NCI-H226 (cell line): ENCODE results near the gene CDCA3.

Experiments used
- DNase-seq: peaks from one replicate; pipeline ENCODE4 v3.0.0-alpha.2; 2015

Gene CDCA3

DNA sequence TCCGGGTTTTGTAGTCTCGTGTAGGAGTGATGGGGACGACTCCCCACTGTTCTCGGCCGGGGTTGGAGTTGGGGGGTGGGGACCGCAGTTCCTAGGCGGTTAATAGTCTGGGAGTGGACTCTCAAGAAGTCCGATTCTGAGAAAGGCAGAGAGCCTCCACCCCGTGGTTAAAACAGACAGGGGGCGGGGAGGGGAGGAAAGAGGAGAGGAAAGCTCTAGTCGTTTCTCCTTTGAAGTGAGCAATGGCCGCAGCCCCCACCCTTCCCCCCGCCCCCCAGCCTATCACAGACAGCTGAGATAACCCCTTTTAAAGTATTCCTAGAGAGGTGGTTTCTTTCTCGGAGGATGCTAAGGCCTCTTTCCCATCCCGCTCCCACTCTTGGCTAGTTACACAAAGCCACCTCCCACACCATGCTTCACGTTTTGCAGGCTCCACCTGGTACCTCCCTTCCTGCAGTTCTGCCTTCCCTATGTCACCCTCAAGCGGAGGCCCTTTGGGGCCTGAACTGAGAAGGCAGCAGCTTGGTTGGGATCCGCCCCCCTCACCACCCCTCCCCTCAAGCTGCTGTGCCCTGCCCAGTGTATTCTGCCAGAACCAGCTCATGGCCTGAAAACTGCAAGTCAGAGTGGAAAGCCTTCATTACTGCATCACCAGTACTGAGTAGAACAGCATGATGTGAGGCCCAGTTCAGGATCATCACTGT, 1.7 kb upstream of the CDCA3 start:
- DNase-seq = peak; percentile 87

DNA sequence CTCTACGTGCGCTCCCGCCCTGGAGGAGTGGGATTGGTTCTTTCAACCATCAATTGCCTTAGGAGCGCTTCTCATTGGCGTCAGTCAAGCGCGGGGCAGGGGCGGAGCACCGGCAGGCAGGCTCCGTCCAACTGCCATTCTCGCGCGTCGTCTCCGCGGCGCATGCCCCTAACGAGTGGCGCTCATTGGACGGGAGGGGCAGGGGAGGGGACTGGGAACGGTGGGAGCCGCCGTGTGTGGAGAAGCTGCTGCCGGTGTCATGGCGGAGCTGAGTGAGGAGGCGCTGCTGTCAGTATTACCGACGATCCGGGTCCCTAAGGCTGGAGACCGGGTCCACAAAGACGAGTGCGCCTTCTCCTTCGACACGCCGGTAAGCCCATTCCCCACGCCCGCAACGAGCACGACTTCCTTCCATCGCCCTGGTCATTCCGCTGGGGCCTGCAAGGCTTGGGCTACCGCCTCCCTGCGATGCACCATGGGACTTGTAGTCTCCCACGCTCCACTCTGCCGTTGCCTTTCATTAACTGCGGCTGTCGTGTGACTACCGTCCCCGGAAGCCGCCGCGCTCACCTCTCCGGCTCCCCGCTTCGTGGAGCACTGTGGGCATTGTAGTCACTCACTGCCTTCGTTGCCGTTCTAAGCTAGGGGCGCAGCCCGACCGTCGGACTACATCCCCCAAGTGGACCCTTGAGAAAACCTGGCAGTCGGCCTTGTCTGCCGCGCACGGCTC, 1.0 kb upstream of the CDCA3 start, which contains the start of gene USP5:
Gene USP5, plus strand, starts transcription at position 230 of the 730 bp plus-strand sequence. Its CDS starts 30 bp downstream, at position 260.
- peak; percentile 100 for DNase-seq

DNA sequence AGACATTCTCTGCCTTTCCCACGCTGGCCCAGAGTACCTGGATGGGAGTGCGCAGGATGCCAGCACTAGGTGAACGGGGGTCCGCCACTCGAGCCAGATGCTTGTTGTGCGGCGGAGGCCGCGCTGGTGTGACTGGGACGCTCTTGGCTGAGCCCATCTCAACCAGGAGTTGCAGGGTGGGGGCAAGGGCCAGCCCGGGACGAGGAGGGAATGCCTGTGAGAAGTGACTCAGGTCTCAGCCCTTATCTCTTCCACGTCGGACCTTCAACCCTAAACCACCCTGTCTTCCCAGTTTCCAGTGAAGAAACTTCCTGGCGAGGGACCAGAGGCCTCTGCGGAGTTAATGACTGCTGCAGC, 312 bp downstream of the CDCA3 start:
- no peak for DNase-seq

DNA sequence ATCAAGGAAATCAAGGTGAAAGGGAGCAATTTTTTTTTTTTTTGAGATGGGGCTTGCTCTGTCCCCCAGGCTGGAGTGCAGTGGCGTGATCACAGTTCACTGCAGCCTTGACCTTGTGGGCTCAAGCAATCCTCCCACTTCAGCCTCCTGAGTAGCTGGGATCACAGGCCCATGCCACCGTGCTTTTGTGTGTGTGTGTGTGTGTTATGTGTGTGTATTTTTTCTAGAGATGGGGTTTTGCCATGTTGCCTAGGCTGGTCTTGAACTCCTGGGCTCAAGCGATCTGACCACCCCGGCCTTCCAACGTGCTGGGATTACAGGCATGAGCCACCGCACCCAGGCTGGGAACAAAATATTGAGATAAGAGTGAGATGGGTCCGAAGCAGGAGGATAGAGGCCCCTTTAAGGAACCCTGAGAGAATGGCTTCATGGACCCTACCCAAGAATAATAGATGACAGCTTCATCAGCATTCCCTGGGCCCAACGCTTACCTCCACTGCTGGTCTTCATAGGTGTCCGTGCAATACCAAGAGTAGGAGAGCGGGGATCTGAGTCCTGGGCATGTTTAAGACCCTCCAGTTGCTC, 1.0 kb downstream of the CDCA3 start:
- DNase-seq = no peak

DNA sequence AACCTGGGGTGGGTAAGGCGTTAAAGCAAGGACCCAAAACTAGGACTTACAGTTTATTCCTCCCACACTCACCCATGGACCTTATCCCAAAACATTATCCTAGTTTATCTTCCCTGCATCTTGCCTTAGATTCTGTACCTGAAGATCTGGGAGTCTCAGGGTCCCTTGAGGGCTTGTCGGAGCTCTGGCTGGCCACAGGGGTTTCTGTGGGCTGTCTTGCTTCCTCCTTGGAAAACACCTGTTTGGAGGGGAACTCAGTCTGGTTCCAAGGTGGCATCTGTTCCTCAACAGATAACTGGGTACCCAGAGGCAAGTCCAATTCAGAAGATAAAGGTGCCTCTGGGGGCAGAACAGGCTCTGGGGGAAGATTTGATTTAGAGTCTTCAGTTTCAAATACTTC, 1.7 kb downstream of the CDCA3 start:
- no peak for DNase-seq

DNA sequence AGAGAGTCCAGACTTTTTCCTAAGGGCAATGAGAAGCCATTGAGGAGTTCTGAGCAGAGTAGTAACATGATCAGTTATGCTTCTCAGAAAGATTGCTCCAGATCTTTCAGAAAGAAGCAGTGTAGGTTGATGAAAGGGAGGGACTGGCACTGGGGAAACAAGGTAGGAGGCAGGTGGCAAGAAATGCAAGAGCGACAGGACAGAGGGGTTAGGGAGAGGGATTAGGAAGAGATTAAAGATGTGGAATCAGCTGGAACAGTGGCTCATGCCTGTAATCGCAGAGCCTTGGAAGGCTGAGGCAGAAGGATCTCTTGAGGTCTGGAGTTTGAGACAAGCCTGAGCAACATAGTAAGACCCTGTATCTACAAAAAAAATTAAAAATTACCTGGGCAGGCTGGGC, 3.4 kb downstream of the CDCA3 start:
- no peak for DNase-seq

DNA sequence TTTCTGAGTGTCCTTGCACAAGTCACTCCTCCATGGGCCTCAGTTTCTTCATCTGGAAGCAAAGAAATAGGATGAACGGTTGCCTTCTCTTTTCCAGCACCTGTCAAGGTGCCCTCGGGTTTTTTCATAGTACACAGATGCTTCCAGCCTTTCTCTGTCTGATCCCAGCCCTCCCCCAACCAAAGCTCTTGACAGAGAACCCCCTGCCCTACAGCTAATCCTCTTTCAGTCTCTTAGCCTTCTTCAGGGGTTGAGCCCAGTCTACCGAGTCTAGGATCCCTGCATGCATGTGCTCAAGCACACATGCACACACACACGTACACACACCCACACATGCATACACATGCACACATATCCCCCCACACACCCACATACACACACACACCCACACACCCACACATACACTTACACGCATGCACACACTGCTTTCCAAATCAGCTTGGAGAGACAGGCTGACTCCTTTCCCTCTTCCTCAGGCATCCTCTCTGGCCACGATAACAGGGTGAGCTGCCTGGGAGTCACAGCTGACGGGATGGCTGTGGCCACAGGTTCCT, 4.7 kb downstream of the CDCA3 start:
- no peak for DNase-seq

DNA sequence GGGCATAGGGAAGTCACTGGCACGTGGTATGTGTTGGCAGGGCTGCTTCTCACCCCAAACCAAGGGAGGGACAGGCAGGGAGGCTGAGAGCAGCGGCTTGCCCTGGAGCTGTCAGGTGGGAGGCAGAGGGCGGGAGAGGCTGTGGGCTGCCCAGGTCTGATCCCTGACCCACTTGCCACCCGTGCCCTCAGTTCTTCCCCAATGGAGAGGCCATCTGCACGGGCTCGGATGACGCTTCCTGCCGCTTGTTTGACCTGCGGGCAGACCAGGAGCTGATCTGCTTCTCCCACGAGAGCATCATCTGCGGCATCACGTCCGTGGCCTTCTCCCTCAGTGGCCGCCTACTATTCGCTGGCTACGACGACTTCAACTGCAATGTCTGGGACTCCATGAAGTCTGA, 5.7 kb downstream of the CDCA3 start:
- no peak for DNase-seq

DNA sequence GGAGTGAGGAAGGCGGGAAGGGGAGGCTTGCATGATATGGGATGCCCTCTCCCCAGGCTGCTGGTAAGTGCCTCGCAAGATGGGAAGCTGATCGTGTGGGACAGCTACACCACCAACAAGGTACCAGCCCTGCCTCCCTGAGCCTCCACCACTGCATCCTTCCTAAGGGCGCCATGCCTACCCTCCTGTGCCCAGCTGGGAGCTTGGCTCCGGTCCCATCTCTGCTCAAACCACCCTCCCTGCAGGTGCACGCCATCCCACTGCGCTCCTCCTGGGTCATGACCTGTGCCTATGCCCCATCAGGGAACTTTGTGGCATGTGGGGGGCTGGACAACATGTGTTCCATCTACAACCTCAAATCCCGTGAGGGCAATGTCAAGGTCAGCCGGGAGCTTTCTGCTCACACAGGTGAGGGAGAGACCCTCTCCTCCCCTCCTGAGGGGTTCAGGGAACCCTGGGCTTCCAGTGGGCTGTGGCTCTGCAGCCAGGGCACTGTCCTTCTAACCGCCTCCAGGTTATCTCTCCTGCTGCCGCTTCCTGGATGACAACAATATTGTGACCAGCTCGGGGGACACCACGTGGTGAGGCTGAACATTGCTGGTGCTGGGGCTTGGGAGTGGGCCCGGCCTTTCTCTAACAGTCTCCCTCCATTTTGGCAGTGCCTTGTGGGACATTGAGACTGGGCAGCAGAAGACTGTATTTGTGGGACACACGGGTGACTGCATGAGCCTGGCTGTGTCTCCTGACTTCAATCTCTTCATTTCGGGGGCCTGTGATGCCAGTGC, 7.8 kb downstream of the CDCA3 start:
- DNase-seq = no peak

DNA sequence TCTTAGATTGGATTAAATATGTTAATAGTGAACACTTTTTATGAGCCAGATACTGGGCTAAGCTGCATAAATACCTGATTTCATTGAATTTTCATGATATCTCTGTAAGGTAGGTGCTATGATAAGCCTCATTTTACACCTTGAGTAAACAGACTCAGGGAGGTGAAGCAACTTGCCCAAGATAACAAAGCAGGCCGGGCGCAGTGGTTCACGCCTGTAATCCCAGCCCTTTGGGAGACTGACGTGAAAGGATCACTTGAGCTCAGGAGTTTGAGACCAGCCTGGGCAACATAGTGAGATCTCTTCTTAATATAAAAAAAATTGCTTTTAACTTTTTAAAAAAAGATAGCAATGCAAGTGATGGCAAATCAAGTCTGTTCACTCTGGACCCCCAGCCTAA, 9.0 kb downstream of the CDCA3 start:
- DNase-seq = no peak

DNA sequence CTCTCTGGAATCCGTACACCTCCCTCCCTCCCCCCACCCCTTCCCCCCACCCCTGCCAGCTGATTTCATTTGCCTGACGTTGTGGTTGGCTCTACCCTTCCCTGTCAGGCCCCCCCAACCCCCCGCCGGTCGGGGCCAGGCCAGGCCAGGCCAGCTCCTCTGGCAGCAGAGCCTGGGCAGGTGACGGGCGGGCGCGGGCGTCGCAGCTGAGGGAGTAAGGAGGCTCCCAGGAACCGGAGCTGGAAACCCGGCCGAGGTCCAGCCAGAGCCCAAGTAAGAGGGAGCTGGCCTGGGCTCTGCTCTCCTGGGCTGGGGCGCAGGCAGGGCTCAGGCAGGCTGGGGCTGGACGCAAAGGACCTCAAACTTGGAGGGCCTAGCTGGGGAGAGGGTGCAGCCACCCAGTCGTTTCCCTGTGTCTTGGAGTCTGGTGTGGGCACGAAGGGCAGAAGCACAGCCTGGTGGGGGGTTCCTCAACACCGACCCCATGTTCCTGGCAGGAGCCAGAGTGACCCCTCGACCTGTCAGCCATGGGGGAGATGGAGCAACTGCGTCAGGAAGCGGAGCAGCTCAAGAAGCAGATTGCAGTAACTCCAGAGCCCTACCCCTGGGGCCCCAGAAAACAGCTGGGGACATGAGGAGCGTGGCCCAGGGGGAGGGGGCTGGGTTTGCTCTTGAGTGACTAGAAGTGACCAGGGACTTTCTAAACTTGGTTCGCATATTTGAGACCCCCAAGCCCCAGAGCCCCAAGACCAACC, 10.1 kb downstream of the CDCA3 start, which contains the start of gene GNB3:
Gene GNB3, plus strand, starts transcription at position 165 of the 755 bp plus-strand sequence. Its CDS starts 363 bp downstream, at position 528.
- no peak for DNase-seq

DNA sequence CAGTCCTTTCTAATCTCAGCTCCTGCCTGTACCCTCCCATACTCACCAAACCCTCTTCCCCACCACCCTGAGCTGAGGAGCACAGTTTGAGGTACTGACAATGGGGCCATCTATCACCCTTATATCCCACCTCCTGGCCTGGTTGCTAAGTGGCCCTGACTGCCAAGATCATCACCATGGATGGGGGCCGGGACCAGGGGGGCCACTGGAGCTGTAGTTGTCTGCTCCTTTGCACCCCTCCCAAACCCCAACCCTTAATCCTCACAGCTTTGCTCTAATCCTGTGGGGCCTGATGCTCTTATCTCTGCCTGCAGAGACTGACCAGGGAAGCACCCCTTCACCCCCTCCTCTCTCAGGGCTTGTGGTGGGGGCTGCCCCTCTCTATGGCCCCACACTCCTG, 10.8 kb downstream of the CDCA3 start:
- no peak for DNase-seq

DNA sequence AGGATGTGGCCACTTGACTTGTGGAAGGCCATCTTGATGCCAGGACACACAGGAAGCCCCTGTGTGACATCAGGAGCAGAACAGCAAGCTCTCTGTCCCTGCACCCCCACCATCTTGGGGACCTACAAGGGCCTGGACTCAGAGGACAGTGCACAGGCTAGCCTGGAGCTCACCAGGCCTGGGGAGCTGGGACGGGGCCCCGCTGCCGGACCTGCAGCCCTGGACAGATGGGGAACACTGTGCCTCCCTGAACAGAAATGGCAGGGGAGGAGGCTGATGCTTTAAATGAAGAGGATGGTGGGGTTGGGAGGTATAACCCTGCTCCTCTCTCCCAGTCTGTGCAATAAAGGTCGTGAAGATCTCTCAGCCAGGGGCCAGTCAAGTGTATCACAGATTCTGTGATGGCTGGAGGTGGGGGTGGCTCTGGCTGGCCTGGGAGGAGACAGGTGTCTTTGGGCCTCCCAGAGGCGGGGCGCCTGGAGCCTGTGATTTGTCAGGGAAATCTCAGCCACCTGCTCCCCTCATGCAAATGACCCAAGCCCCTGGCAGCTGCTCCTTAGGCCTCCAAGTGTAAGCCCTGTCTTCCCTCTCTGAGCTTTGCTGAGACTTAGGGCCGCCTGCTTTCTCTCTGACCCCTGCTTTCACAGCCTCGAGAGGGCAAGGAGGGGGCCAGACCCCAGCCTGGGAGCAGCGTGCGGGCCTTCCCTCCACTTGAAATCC, 11.4 kb downstream of the CDCA3 start:
- DNase-seq = no peak

DNA sequence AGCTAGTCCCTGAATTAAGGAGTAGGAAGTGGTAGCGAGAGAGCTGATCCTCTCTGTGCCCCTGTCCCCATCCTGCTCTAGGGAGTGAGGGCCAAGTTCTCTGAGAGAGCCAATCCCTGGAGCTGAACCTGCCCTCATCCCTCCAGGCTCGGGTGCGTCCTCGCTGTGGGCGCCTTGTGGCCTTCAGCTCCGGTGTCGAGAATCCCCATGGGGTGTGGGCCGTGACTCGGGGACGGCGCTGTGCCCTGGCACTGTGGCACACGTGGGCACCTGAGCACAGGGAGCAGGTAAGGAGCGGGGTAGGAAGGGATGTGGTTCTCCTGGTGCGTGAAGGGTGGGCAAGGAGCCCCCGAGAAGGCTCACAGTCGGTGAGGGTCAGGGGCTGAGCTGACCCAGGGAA, 12.2 kb downstream of the CDCA3 start:
- DNase-seq = no peak

DNA sequence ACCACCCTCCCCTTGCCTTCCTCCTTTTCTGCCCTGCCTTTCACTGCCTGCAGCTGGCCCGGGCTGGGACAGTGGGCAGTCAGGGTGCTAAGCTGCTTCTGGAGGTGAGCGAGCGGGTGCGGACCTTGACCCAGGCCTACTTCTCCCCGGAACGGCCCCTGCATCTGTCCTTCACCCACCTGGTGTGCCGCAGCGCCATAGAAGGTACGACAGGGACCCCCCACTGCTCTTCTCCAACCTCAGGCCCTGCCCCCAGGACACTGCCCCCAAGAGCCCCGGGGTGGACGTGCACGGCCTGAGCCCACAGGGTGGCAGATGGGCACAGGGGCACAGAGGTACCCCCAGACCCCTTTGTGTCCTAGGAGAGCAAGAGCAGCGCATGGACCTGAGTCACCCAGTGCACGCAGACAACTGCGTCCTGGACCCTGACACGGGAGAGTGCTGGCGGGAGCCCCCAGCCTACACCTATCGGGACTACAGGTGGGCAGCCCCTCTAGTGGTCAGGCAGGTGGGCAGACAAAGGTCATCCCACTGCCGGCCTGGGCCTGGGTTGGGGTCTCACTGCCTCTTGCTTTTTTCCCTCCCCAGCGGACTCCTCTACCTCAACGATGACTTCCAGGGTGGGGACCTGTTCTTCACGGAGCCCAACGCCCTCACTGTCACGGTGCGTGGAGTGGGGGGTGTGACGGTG, 13.6 kb downstream of the CDCA3 start:
- DNase-seq = no peak

DNA sequence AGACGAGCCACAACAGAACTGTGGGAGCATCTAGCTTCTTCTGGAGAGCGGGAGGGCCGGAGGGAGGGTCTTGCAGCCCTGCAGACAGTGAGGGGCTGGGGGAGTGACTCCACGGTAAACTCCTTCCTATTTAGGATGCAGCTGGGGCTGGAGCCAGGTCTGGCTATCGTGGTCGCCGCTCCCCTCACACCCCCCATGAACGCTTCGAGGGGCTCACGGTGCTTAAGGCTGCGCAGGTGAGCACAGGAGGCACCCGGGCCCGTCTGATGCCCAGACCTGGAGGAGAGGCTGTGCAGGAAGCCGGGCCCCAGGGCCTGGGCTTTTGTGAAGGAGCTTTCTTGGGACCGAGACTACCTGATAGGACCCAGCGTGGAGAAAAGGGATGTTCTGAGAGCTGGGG, 14.2 kb downstream of the CDCA3 start:
- no peak for DNase-seq

DNA sequence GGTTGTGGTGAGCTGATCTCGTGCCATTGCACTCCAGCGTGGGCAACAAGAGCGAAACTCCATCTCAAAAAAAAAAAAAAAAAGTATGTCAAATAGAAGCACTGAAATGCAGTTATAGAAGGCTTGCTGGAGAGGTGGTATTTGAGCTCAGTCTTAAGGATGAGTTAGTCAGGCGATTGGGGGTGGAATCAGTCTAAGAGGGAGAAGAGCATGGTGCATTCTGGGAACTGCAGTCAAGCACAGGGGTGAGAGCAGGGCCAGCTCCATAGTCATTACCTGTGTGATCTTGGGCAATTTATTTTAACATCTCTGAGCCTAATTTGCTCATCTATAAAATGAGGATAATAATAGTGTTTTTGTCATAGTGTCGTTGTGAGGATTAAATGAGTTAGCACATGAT, 16.2 kb downstream of the CDCA3 start:
- no peak for DNase-seq

DNA sequence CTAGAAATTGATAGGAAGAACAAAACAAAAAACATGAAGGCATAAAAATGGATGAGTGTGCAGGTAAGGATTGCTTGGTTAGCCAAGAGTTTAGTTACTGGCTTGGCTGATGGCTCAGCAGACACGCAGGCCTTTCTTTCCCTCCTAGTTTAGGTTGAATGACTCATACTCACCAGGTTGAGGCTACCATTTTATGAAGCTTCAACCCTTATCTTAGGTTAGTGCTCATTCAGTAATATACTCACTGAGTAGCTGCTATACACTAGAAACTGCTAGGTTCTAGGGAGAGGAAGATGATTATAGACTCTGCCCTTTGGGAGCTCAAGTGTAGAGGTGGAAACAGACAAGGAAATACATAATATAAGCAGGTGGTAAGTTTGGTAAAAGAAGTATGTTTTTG, 16.8 kb downstream of the CDCA3 start:
- no peak for DNase-seq

DNA sequence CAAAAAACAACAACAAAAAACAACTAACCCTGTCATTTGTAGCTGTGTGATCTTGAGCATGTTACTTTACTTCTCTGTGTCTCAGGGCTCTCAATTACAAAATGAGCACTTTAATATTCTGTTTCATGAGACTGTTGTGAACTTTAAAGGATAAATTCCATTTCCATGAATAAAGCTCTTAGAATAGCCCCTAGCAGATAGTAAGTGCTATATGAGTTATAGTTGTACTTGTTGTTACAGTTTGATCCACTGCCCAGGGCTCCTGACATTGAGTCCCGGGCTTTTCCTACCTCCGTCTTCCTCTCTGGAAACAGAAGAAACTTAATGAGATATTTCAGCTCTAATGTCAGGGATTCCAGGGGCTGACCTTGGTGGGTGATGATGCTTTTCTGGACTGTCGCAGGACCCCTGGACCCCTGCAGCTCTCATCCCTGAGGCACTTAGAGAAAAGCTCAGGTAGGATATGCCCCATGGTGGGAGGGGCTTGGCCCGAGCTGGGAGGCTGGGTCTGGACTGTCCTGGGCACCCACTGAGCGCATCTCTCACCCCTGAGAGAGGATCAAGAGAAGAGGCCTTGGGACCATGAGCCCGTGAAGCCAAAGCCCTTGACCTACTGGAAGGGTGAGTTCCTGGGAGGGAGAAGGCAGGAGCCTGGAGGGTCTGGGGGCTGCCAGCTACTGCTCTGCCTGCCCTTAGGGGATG, 17.7 kb downstream of the CDCA3 start:
- DNase-seq = no peak

DNA sequence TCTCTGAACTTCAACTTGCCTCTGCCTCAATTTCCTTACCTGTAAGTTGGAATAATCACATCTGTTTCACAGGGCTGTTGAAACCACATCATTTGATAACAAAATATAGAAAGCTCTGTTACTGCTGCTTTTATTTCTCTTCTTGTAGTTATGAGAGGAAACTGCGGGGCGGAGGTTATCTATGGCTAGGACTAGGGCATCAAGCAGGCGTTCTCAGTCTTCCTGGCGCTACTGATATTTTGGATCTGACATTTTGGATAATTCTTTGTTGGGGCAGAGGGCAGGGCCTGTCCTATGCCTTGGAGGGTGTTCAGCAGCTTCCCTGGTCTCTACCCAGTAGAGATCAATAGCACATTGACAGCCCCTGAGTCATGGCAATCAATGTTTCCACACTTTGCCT, 19.0 kb downstream of the CDCA3 start:
- no peak for DNase-seq
